SH-SY5Y (cell line): ENCODE results near the gene CHST14.

Experiments used
- GATA2 ChIP-seq: IDR thresholded peaks from 2 replicates; pipeline ENCODE4 v1.6.1; 2011; ENCODE audit warnings: mild to moderate bottlenecking, low read depth, low read length
- GATA3 ChIP-seq: IDR thresholded peaks from 2 replicates; pipeline ENCODE4 v1.6.1; 2011; ENCODE audit warnings: low read depth, mild to moderate bottlenecking, low read length, moderate library complexity

GRCh38 chr15:40487816-40488682, 17.3 kb downstream of the CHST14 start:
- TF ChIP-seq GATA3 (no peak), GATA2 (no peak)
